Testis (tissue), 2 donors: ENCODE results near the gene MPPED1.

Source experiments
- POLR2A ChIP-seq: fragments of 450-650 bp; IDR thresholded peaks from one replicate; pipeline ENCODE4 v1.6.1; 2017; ENCODE audit warnings: antibody characterized with exemption, mild to moderate bottlenecking, moderate library complexity
- TF ChIP-seq, protein P1 (sequence below), 3 experiments: fragments of 450-650 bp in 2 of 3; fragments of 200-600 bp in 1 of 3; sonication (generic) in 1 of 3; IDR thresholded peaks; one replicate each; pipeline ENCODE4 v1.5.1; 2016 to 2019; ENCODE audit warnings: antibody characterized with exemption in 3 of 3, mild to moderate bottlenecking in 2 of 3, moderate library complexity in 1 of 3

GRCh38 chr22:43554259-43554636 is 142.4 kb downstream of the MPPED1 start:
- TF ChIP-seq, protein P1, sequence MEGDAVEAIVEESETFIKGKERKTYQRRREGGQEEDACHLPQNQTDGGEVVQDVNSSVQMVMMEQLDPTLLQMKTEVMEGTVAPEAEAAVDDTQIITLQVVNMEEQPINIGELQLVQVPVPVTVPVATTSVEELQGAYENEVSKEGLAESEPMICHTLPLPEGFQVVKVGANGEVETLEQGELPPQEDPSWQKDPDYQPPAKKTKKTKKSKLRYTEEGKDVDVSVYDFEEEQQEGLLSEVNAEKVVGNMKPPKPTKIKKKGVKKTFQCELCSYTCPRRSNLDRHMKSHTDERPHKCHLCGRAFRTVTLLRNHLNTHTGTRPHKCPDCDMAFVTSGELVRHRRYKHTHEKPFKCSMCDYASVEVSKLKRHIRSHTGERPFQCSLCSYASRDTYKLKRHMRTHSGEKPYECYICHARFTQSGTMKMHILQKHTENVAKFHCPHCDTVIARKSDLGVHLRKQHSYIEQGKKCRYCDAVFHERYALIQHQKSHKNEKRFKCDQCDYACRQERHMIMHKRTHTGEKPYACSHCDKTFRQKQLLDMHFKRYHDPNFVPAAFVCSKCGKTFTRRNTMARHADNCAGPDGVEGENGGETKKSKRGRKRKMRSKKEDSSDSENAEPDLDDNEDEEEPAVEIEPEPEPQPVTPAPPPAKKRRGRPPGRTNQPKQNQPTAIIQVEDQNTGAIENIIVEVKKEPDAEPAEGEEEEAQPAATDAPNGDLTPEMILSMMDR (IDR thresholded peaks at IDR 0.05), result no peak
- TF ChIP-seq POLR2A, result no peak
